A549 (cell line): Measurements from ENCODE around the gene CYB5D1.

Experiments
- CHD2 ChIP-seq: fragments of 150-350 bp; IDR thresholded peaks from 2 replicates; pipeline ENCODE4 v1.6.1; 2014; ENCODE audit warnings: low read length; ENCODE audit not compliant: partially characterized antibody
- EP300 ChIP-seq, 2 experiments: fragments of >200 bp; sonication (Bioruptor Twin); formaldehyde crosslinking; IDR thresholded peaks; 2 replicates in 1 of 2; 3 replicates in 1 of 2; pipeline ENCODE4 v1.6.1; 2016 to 2017
- POLR2A ChIP-seq: IDR thresholded peaks from 2 replicates; pipeline ENCODE4 v1.6.1; 2012; ENCODE audit warnings: mild to moderate bottlenecking, low read length
- RAD21 ChIP-seq, 2 experiments: fragments of >200 bp in 1 of 2; sonication (Bioruptor Twin) in 1 of 2; formaldehyde crosslinking in 1 of 2; IDR thresholded peaks in 1 of 2; conservative IDR thresholded peaks in 1 of 2; 2 replicates in 1 of 2; 3 replicates in 1 of 2; pipeline ENCODE4 v1.6.1; 2012 to 2018; ENCODE audit warnings: inconsistent platforms in 1 of 2
- TF ChIP-seq, protein P1 (sequence below): fragments of >200 bp; sonication (Bioruptor Twin); formaldehyde crosslinking; IDR thresholded peaks from 3 replicates; pipeline ENCODE4 v1.5.1; 2016

DNA sequence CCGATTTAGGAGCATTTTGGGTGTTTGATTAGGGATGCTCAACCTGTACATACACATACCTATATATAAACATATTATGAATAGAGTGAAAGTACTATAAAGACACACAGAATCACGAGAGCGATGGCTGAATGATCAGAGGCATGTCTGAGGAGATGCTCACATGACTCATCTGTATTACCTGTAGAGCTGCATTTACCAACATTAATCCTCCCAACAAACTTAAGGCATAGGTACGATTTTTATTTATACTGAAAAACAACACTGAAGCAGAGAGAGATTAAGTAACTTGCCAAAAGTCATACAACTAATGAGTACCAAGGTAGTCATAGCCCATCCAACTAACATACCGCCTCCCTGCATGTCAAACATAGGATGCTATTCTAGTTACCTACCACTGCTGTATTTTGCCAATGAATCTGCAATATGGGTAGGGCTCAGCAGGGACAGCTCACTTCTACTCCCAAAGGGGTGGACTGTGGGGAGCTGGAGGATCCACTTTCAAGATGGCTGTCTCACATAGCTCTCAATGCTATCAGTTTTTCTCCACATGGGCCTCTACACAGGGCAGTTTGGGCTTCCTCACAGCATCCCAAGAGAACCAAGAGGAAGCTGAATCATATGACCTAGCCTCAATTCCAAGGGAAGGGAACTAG, 7.3 kb downstream of the CYB5D1 start:
- no peak for TF ChIP-seq EP300 (IDR thresholded peaks at IDR 0.05)
- TF ChIP-seq, protein P1, sequence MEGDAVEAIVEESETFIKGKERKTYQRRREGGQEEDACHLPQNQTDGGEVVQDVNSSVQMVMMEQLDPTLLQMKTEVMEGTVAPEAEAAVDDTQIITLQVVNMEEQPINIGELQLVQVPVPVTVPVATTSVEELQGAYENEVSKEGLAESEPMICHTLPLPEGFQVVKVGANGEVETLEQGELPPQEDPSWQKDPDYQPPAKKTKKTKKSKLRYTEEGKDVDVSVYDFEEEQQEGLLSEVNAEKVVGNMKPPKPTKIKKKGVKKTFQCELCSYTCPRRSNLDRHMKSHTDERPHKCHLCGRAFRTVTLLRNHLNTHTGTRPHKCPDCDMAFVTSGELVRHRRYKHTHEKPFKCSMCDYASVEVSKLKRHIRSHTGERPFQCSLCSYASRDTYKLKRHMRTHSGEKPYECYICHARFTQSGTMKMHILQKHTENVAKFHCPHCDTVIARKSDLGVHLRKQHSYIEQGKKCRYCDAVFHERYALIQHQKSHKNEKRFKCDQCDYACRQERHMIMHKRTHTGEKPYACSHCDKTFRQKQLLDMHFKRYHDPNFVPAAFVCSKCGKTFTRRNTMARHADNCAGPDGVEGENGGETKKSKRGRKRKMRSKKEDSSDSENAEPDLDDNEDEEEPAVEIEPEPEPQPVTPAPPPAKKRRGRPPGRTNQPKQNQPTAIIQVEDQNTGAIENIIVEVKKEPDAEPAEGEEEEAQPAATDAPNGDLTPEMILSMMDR = no peak
- no peak for TF ChIP-seq POLR2A
- no peak for TF ChIP-seq RAD21 (conservative IDR thresholded peaks at IDR 0.05 in 1 of 2, IDR thresholded peaks at IDR 0.05 in 1 of 2)
- TF ChIP-seq CHD2 = no peak
